22Rv1 (cell line): Measurements from ENCODE around the gene SH2B3.

Experiments
- H3K27ac ChIP-seq: fragments of 450-650 bp; 2 replicates; pipeline ENCODE4 v1.5.1; 2017
- CTCF ChIP-seq: fragments of 450-650 bp; IDR thresholded peaks from 2 replicates; pipeline ENCODE4 v1.5.1; 2017; ENCODE audit warnings: mild to moderate bottlenecking
- ZFX ChIP-seq: fragments of 450-650 bp; IDR thresholded peaks from 2 replicates; pipeline ENCODE4 v1.6.1; 2017; ENCODE audit warnings: antibody characterized with exemption, borderline replicate concordance

The SH2B3 gene

GRCh38 chr12:111405859-111406473, at the start of gene SH2B3:
Gene SH2B3 (plus strand): TSS chr12:111405923. CDS start chr12:111418146, 12,223 bp downstream.
- TF ChIP-seq CTCF = no peak
- no peak for TF ChIP-seq ZFX
- no peak within 1 kb of the TSS for H3K27ac ChIP-seq

GRCh38 chr12:111359231-111359913, 46.4 kb upstream of the SH2B3 start:
- no peak overlapping the region; the same call in 1 of the 2 replicates for H3K27ac ChIP-seq

GRCh38 chr12:111359914-111360276, 45.8 kb upstream of the SH2B3 start:
- TF ChIP-seq CTCF (no peak), ZFX (no peak)
- no peak overlapping the region; the same call in 1 of the 2 replicates for H3K27ac ChIP-seq

More at GRCh38 chr12:111359231-111359913, 46.4 kb upstream of the SH2B3 start:
- no peak for TF ChIP-seq CTCF
- TF ChIP-seq ZFX = no peak

- no peak for TF ChIP-seq CTCF
- TF ChIP-seq ZFX = no peak
- H3K27ac ChIP-seq = no peak overlapping the region
These were observed 45.3 kb upstream of the SH2B3 start for GRCh38 chr12:111360325-111360930.

GRCh38 chr12:111361073-111361716, 44.5 kb upstream of the SH2B3 start:
- no peak for TF ChIP-seq ZFX
- no peak for TF ChIP-seq CTCF
- H3K27ac ChIP-seq = no peak overlapping the region

- TF ChIP-seq ZFX (no peak), CTCF (no peak)
- H3K27ac ChIP-seq = no peak overlapping the region
These were observed 43.8 kb upstream of the SH2B3 start for GRCh38 chr12:111361717-111362576.
